ENCODE measurements around the gene ZBTB12.

DNA sequence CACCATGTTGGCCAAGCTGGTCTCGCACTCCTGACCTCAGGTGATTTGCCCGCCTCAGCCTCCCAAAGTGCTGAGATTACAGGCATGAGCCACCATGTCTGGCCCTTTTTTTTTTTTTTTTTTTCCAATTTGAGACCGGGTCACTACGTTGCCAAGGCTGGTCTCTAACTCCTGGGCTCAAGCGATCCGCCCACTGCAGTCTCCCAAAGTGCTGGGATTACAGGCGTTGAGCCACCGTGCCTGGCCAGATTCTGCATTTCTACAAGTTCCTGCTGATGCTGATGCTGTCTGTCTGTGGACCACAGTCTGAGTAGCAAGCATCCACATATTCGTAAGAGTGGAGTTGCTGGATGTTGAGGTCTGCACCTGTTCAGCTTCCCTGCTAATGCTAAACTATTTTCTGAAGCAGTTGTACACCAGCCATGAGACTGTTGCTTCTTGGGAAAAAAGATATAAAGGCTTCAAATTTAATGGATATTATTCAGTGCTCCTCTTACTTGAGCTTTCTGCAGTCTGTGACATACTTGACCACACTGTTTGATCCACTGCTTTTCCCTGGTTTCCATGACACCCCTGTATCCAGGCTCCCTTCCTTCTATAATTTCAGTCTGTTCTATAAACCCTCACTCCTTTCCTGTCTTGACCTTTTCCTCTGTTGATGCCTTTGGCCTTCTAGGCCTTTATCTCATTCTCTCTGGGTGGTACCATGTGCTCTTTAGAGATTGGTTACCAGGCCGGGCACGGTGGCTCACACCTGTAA, 10.1 kb upstream of the ZBTB12 start:
- no peak for TF ChIP-seq CTCF (IDR thresholded peaks at IDR 0.05)
- TF ChIP-seq ZFX (IDR thresholded peaks at IDR 0.05; ENCODE audit: borderline replicate concordance): no peak
